H9 (cell line): ENCODE data around the gene RPL21. TPM values are rescaled to one million over a fixed set of nuclear protein-coding genes. Genes with fewer than 3 reads are reported as not detected.

Experiments
- DNase-seq: peaks from one replicate; pipeline ENCODE4 v3.0.0-alpha.2; 2017
- H2AFZ ChIP-seq: one replicate; pipeline ENCODE4 v1.6.1; 2013; ENCODE audit warnings: mild to moderate bottlenecking, low read length, control low read depth, moderate library complexity
- H2AK5ac ChIP-seq: 2 replicates; pipeline ENCODE4 v1.6.1; 2013; ENCODE audit warnings: low read length, control low read depth, mixed read lengths; ENCODE audit not compliant: insufficient read length
- H2BK120ac ChIP-seq: one replicate; pipeline ENCODE4 v1.6.1; 2013; ENCODE audit warnings: low read depth, mild to moderate bottlenecking, low read length, control low read depth, inconsistent platforms; ENCODE audit not compliant: poor library complexity, severe bottlenecking
- H2BK12ac ChIP-seq: 2 replicates; pipeline ENCODE4 v1.6.1; 2013; ENCODE audit warnings: low read length, control low read depth, mixed read lengths, low read depth; ENCODE audit not compliant: insufficient read length
- H2BK15ac ChIP-seq: 2 replicates; pipeline ENCODE4 v1.6.1; 2013; ENCODE audit warnings: low read depth, low read length, control low read depth
- H2BK20ac ChIP-seq: one replicate; pipeline ENCODE4 v1.6.1; 2013; ENCODE audit warnings: low read depth, mild to moderate bottlenecking, low read length, control low read depth, inconsistent platforms; ENCODE audit not compliant: poor library complexity, severe bottlenecking
- H2BK5ac ChIP-seq: 2 replicates; pipeline ENCODE4 v1.6.1; 2013; ENCODE audit warnings: low read length, control low read depth, mixed read lengths; ENCODE audit not compliant: insufficient read length
- H3K14ac ChIP-seq: 2 replicates; pipeline ENCODE4 v1.6.1; 2013; ENCODE audit warnings: low read length, control low read depth; ENCODE audit not compliant: insufficient read depth
- H3K18ac ChIP-seq: 2 replicates; pipeline ENCODE4 v1.6.1; 2013; ENCODE audit warnings: low read depth, mild to moderate bottlenecking, mixed read lengths, low read length, control low read depth; ENCODE audit not compliant: insufficient read length
- H3K23ac ChIP-seq: 2 replicates; pipeline ENCODE4 v1.6.1; 2013; ENCODE audit warnings: low read length, control low read depth, mixed read lengths, low read depth; ENCODE audit not compliant: insufficient read length
- H3K23me2 ChIP-seq: 2 replicates; pipeline ENCODE4 v1.6.1; 2013; ENCODE audit warnings: low read depth, mild to moderate bottlenecking, mixed read lengths, low read length, control low read depth; ENCODE audit not compliant: insufficient read length, poor library complexity, severe bottlenecking
- H3K27ac ChIP-seq: 2 replicates; pipeline ENCODE4 v1.5.1; 2013; ENCODE audit warnings: low read length, control low read depth, mixed read lengths, low read depth; ENCODE audit not compliant: insufficient read length
- H3K27me3 ChIP-seq: 2 replicates; pipeline ENCODE4 v1.6.1; 2013; ENCODE audit warnings: low read length, control low read depth, inconsistent platforms; ENCODE audit not compliant: insufficient read depth
- H3K4ac ChIP-seq: 2 replicates; pipeline ENCODE4 v1.6.1; 2013; ENCODE audit warnings: low read depth, mild to moderate bottlenecking, control low read depth, inconsistent platforms, low read length, moderate library complexity
- H3K4me1 ChIP-seq: 2 replicates; pipeline ENCODE4 v1.6.1; 2013; ENCODE audit warnings: low read length, control low read depth, inconsistent platforms; ENCODE audit not compliant: insufficient read depth
- H3K4me2 ChIP-seq: 2 replicates; pipeline ENCODE4 v1.6.1; 2013; ENCODE audit warnings: low read length, control low read depth, mixed read lengths; ENCODE audit not compliant: insufficient read length, insufficient read depth
- H3K56ac ChIP-seq: 2 replicates; pipeline ENCODE4 v1.6.1; 2013; ENCODE audit warnings: low read depth, mild to moderate bottlenecking, mixed read lengths, low read length, control low read depth; ENCODE audit not compliant: insufficient read length
- H3K79me1 ChIP-seq: 2 replicates; pipeline ENCODE4 v1.6.1; 2013; ENCODE audit warnings: low read depth, mild to moderate bottlenecking, moderate library complexity, low read length, control low read depth, inconsistent platforms; ENCODE audit not compliant: insufficient read depth, poor library complexity, severe bottlenecking
- H3K79me2 ChIP-seq: 2 replicates; pipeline ENCODE4 v1.6.1; 2013; ENCODE audit warnings: low read length, control low read depth, inconsistent platforms; ENCODE audit not compliant: insufficient read depth
- H3K9ac ChIP-seq: 2 replicates; pipeline ENCODE4 v1.6.1; 2013; ENCODE audit warnings: low read length, control low read depth, mixed read lengths; ENCODE audit not compliant: insufficient read length; ENCODE audit errors: extremely low read depth
- H3K9me3 ChIP-seq: one replicate; pipeline ENCODE4 v1.6.1; 2013; ENCODE audit warnings: low read depth, low read length, inconsistent platforms; ENCODE audit not compliant: control insufficient read depth
- H3T11ph ChIP-seq: one replicate; pipeline ENCODE4 v1.6.1; 2013; ENCODE audit warnings: mild to moderate bottlenecking, low read length, control low read depth, inconsistent platforms
- H4K20me1 ChIP-seq: one replicate; pipeline ENCODE4 v1.6.1; 2013; ENCODE audit not compliant: control insufficient read depth, insufficient read length, insufficient read depth
- H4K5ac ChIP-seq: 2 replicates; pipeline ENCODE4 v1.6.1; 2013; ENCODE audit warnings: low read depth, mild to moderate bottlenecking, mixed read lengths, low read length, control low read depth; ENCODE audit not compliant: insufficient read length
- H4K8ac ChIP-seq: replicated peaks from 2 replicates; pipeline ENCODE4 v1.6.1; 2013; ENCODE audit warnings: low read length, control low read depth, mixed read lengths, low read depth; ENCODE audit not compliant: insufficient read length
- H4K91ac ChIP-seq: 2 replicates; pipeline ENCODE4 v1.6.1; 2013; ENCODE audit warnings: low read depth, mild to moderate bottlenecking, moderate library complexity, mixed read lengths, low read length, control low read depth; ENCODE audit not compliant: insufficient read length
- H3K27ac Mint-ChIP-seq, 3 experiments: 2 replicates in 2 of 3; 3 replicates in 1 of 3; pipeline ENCODE4 v1.8.0; 2020 to 2021; ENCODE audit warnings: mixed read lengths in 3 of 3, mild to moderate bottlenecking in 1 of 3, moderate library complexity in 1 of 3
- H3K27me3 Mint-ChIP-seq: 2 replicates; pipeline ENCODE4 v1.8.0; 2021; ENCODE audit warnings: low read depth, mild to moderate bottlenecking, moderate library complexity, mixed read lengths
- H3K36me3 Mint-ChIP-seq, 3 experiments: 2 replicates in 2 of 3; 3 replicates in 1 of 3; pipeline ENCODE4 v1.8.0; 2020 to 2021; ENCODE audit warnings: low read depth in 3 of 3, mixed read lengths in 3 of 3; ENCODE audit not compliant: insufficient read depth in 1 of 3
- H3K4me1 Mint-ChIP-seq, 2 experiments: 2 replicates each; pipeline ENCODE4 v1.8.0; 2020; ENCODE audit warnings: mixed read lengths in 2 of 2
- H3K4me3 Mint-ChIP-seq, 2 experiments: 2 replicates in 1 of 2; 3 replicates in 1 of 2; pipeline ENCODE4 v1.8.0; 2020 to 2021; ENCODE audit warnings: mild to moderate bottlenecking in 2 of 2, mixed read lengths in 2 of 2, moderate library complexity in 1 of 2
- H3K9me3 Mint-ChIP-seq, 2 experiments: 2 replicates in 1 of 2; 3 replicates in 1 of 2; pipeline ENCODE4 v1.8.0; 2020; ENCODE audit warnings: mild to moderate bottlenecking in 2 of 2, mixed read lengths in 2 of 2, moderate library complexity in 1 of 2
- total RNA-seq: library from RNA; stranded (reverse); gene quantifications from 2 replicates; pipeline ENCODE4 v1.2.1, GENCODE V29; 2021
- TF ChIP-seq, protein P1 (sequence below): fragments of 200-600 bp; sonication (generic); conservative IDR thresholded peaks from 3 replicates; pipeline ENCODE4 v1.8.0; 2021; ENCODE audit warnings: antibody characterized with exemption, mild to moderate bottlenecking

The RPL21 gene
- total RNA-seq, 1 experiment from 2014 or later = 1,099 TPM

DNA sequence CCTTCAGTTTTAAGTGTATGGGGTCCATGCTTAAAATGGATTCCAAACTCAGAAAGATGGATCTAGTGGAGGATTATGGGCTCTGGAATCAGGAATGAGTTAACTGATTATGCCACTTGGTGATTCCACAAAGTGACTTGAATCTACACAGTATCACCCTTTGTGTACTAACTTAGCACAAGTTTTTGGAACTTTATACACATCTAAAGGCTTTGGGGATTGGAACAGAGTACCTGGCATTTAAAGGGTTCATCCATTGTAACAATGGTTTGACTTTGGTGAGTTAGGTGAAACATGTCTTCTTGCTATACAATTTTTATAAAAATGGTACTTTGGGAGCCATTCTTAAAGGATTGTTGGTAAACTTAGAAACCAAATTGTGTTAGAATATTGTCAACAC, 1.1 kb downstream of the RPL21 start:
- Histone ChIP-seq H2BK12ac (no peak overlapping the region), H3K79me1 (no peaks in the 10 kb centered on the region), H3K9ac (peak overlapping the region; percentile 99), H3K56ac (peak overlapping the region; percentile 70), H3K27ac (peak overlapping the region; percentile 68), H2AK5ac (no peak overlapping the region), H2BK20ac (no peak overlapping the region), H3T11ph (no peak overlapping the region), H3K4ac (no peak overlapping the region), H3K23me2 (peaks cover 10% of the 10 kb centered on the region), H2BK15ac (no peak overlapping the region), H3K9me3 (no peaks in the 10 kb centered on the region), H4K91ac (no peak overlapping the region), H3K23ac (no peak overlapping the region), H2AFZ (no peak overlapping the region), H4K5ac (peak overlapping the region; percentile 96), H2BK120ac (no peak overlapping the region), H3K27me3 (no peaks in the 10 kb centered on the region), H3K18ac (peak overlapping the region; percentile 98), H4K8ac (peak overlapping the region; percentile 51), H3K4me1 (no peaks in the 10 kb centered on the region), H3K14ac (peak overlapping the region; percentile 99; the same call in 1 of the 2 replicates), H3K4me2 (peak overlapping the region; percentile 96), H2BK5ac (no peak overlapping the region), H3K79me2 (peaks cover 22% of the 10 kb centered on the region), H4K20me1 (no peaks in the 10 kb centered on the region)
- H3K27ac Mint-ChIP-seq = peak overlapping the region; percentile 97 to 100 (median 98)
- H3K9me3 Mint-ChIP-seq = peaks cover 0 to 5% of the 10 kb centered on the region in 2 experiments; a peak in 1 of 5 replicates
- TF ChIP-seq, protein P1, sequence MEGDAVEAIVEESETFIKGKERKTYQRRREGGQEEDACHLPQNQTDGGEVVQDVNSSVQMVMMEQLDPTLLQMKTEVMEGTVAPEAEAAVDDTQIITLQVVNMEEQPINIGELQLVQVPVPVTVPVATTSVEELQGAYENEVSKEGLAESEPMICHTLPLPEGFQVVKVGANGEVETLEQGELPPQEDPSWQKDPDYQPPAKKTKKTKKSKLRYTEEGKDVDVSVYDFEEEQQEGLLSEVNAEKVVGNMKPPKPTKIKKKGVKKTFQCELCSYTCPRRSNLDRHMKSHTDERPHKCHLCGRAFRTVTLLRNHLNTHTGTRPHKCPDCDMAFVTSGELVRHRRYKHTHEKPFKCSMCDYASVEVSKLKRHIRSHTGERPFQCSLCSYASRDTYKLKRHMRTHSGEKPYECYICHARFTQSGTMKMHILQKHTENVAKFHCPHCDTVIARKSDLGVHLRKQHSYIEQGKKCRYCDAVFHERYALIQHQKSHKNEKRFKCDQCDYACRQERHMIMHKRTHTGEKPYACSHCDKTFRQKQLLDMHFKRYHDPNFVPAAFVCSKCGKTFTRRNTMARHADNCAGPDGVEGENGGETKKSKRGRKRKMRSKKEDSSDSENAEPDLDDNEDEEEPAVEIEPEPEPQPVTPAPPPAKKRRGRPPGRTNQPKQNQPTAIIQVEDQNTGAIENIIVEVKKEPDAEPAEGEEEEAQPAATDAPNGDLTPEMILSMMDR = no peak
- DNase-seq = no peak
- H3K27me3 Mint-ChIP-seq = no peaks in the 10 kb centered on the region
- H3K36me3 Mint-ChIP-seq = peaks cover 41 to 61% (median 53%) of the 10 kb centered on the region in 3 experiments
- peaks cover 15 to 25% of the 10 kb centered on the region in 2 experiments for H3K4me1 Mint-ChIP-seq
- H3K4me3 Mint-ChIP-seq = peak overlapping the region; percentile 93 to 95
